Stomach smooth muscle (tissue), 2 donors: ENCODE measurements around the gene TEX55.
"Not testable (repeated sequence)": the region's sequence is repeated elsewhere in the genome, so short reads cannot be mapped to it uniquely, and the experiment has no call there.

Experiments used
- H3K27ac ChIP-seq: one replicate; pipeline ENCODE4 v1.7.0; 2013; ENCODE audit warnings: mild to moderate bottlenecking, low read length, inconsistent platforms
- H3K27me3 ChIP-seq, 2 donors: one replicate each; pipeline ENCODE4 v1.7.0; 2013; ENCODE audit warnings: low read length in 2 of 2; ENCODE audit not compliant: insufficient read depth in 2 of 2, control insufficient read depth in 1 of 2
- H3K36me3 ChIP-seq, 2 donors: one replicate each; pipeline ENCODE4 v1.7.0; 2013; ENCODE audit warnings: low read length in 2 of 2; ENCODE audit not compliant: control insufficient read depth in 2 of 2, insufficient read depth in 2 of 2
- H3K4me1 ChIP-seq: one replicate; pipeline ENCODE4 v1.7.0; 2013; ENCODE audit warnings: low read length; ENCODE audit not compliant: control insufficient read depth, insufficient read depth
- H3K4me3 ChIP-seq, 2 donors: one replicate each; pipeline ENCODE4 v1.7.0; 2013; ENCODE audit warnings: low read length in 2 of 2
- H3K9ac ChIP-seq, 2 donors: one replicate each; pipeline ENCODE4 v1.7.0; 2013; ENCODE audit warnings: low read length in 2 of 2, mild to moderate bottlenecking in 1 of 2
- H3K9me3 ChIP-seq, 2 donors: one replicate each; pipeline ENCODE4 v1.7.0; 2013; ENCODE audit warnings: low read length in 2 of 2; ENCODE audit not compliant: control insufficient read depth in 2 of 2
- donor health status: healthy.
- donor health status: Pancreatic carcinoma.

Gene TEX55

DNA sequence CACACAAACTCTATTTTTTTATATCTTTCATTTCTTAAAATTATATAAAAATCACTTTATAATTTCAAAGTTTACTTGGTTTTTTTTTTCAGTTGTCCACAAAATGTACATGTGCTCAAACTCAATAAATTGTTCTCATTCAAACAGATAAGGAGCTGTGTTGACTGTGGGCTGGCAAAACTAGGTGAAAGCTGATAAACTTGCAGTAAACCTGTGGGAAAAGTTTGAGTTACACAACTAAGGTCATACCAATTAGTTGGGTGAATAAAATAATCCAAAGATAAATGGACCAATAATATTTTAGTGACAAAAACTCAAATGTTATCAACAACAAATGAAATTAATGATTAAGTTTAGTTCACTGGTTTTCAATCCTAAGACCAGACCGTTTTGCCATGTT, 14.8 kb downstream of the TEX55 start:
- H3K9me3 ChIP-seq = peaks cover 0 to 14% of the 10 kb centered on the region in 2 donors
- no peaks in the 10 kb centered on the region for H3K36me3 ChIP-seq
- no peak overlapping the region for H3K4me3 ChIP-seq
- H3K27ac ChIP-seq = no peak overlapping the region
- no peaks in the 10 kb centered on the region for H3K27me3 ChIP-seq
- H3K4me1 ChIP-seq = no peaks in the 10 kb centered on the region
- H3K9ac ChIP-seq = no peak overlapping the region

- H3K27ac ChIP-seq = no peak overlapping the region
- H3K9me3 ChIP-seq = peaks cover 0 to 11% of the 10 kb centered on the region in 2 donors
- no peak overlapping the region for H3K9ac ChIP-seq
- H3K4me3 ChIP-seq = no peak overlapping the region
- no peaks in the 10 kb centered on the region for H3K36me3 ChIP-seq
- no peaks in the 10 kb centered on the region for H3K4me1 ChIP-seq
- no peaks in the 10 kb centered on the region for H3K27me3 ChIP-seq
These were observed 15.3 kb downstream of the TEX55 start for GRCh38 chr3:119161240-119161639.

DNA sequence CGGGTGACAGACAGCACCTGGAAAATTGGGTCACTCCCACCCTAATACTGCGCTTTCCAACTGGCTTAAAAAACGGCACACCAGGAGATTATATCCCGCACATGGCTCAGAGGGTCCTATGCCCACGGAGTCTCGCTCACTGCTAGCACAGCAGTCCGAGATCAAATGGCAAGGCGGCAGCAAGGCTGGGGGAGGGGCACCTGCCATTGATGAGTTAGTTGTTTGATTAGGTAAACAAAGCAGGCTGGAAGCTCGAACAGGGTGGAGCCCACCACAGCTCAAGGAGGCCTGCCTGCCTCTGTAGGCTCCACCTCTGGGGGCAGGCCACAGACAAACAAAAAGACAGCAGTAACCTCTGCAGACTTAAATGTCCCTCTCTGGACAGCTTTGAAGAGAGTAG, 18.8 kb downstream of the TEX55 start:
- not testable (repeated sequence) for H3K9me3 ChIP-seq, H3K27me3 ChIP-seq, H3K4me3 ChIP-seq, H3K27ac ChIP-seq, H3K9ac ChIP-seq, H3K36me3 ChIP-seq, H3K4me1 ChIP-seq

DNA sequence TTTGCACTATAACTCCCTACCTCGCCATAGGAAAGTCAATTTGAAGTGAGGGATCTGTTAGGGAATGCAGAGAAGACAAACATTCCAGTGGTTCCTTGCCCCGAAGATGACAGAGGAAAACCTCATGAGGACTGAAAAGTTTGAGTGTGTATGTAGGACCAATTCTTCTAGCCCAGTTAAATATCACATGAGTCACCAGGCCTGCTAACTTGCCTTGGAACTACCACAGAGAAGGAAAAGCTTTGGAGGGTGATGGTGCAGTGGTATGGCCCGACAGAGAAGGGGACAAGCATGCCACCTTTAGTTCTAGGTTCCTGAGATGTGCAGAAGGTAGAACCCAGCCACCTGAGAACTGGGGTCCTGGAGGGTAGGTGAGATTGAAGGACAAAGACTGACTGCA, 24.9 kb downstream of the TEX55 start:
- Histone ChIP-seq H3K36me3 (no peaks in the 10 kb centered on the region), H3K27ac (no peak overlapping the region), H3K27me3 (peaks cover 0 to 3% of the 10 kb centered on the region in 2 donors), H3K9me3 (no peaks in the 10 kb centered on the region), H3K4me3 (no peak overlapping the region), H3K9ac (no peak overlapping the region), H3K4me1 (no peaks in the 10 kb centered on the region)

DNA sequence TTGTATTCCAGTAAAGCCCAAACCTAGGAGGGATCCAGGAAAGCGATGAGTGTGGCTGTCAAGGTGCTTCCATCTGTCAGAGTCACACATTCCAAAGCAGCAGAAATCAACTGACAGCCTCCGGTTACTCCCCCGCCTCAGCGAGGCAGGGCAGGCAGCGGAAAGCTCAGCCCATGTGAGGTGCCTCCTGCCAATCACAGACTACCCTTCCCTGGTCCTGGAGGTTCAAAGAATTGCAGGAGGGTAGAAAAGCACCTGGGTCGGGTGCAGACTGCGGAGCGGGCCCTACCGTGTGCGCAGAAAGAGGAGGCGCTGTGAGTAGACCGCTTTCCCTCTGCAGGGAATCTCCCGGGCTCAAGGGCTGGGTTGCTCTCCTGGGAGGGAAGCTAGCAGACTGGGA, 27.4 kb downstream of the TEX55 start, which contains the start of gene UPK1B:
TSS of gene UPK1B (plus strand) at position 274 of the 400 bp plus-strand sequence. CDS start 13,144 bp downstream, outside the sequence.
- Histone ChIP-seq H3K27ac (no peak within 1 kb of the TSS), H3K27me3 (peaks cover 0 to 3% of the 10 kb centered on the region in 2 donors), H3K4me1 (no peaks in the 10 kb centered on the region), H3K9me3 (no peaks in the 10 kb centered on the region), H3K4me3 (no peak within 1 kb of the TSS), H3K9ac (no peak within 1 kb of the TSS), H3K36me3 (no peaks in the 10 kb centered on the region)

- H3K27ac ChIP-seq = no peak overlapping the region
These were observed 30.1 kb downstream of the TEX55 start for GRCh38 chr3:119175872-119176756.

DNA sequence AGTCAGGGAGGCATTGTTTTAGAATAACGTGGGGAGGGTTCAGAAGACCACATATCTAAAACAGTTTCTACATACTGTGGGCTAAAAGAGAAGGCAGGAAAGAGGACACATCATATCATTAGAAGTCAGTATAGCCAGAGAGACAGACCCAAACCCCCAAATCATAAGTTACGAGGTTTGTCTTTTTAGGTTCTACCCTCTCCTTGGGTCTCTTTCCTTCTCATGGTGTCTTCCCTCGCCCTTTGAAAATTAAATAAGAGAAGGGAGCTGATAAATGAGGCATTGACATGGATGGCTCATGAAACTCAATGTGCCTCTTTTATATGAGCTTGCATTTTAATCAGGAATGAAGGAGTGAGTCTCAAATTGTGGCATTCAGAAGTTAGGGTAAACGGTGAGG, 30.8 kb downstream of the TEX55 start:
- no peaks in the 10 kb centered on the region for H3K36me3 ChIP-seq
- H3K27me3 ChIP-seq = peaks cover 0 to 3% of the 10 kb centered on the region in 2 donors
- H3K27ac ChIP-seq = no peak overlapping the region
- no peak overlapping the region for H3K4me3 ChIP-seq
- no peak overlapping the region for H3K9ac ChIP-seq
- H3K4me1 ChIP-seq = no peaks in the 10 kb centered on the region
- no peaks in the 10 kb centered on the region for H3K9me3 ChIP-seq

More at GRCh38 chr3:119175872-119176756, 30.1 kb downstream of the TEX55 start:
- H3K4me3 ChIP-seq = no peak overlapping the region
- H3K9ac ChIP-seq = no peak overlapping the region
- no peaks in the 10 kb centered on the region for H3K4me1 ChIP-seq
- peaks cover 0 to 3% of the 10 kb centered on the region in 2 donors for H3K27me3 ChIP-seq
- H3K36me3 ChIP-seq = no peaks in the 10 kb centered on the region
- no peaks in the 10 kb centered on the region for H3K9me3 ChIP-seq

DNA sequence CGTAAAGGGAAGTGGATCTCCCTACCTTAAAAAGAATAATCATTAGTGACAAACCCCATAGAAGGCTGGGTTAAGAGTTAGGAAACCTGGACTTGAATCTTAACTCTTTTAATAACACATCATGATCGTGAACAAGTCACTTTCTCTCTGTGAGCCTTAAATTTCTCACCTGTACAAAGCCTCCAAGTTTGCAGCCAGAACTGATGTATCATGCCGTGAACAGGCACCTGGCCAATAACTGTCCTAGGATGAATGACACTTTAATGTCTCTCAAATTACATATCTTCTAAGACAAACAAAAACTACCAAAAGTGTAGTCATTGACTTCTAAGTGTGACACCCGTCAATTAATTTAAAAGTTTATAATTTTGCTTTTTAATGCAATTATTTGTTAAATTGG, 31.4 kb downstream of the TEX55 start:
- Histone ChIP-seq H3K9me3 (no peaks in the 10 kb centered on the region), H3K4me1 (no peaks in the 10 kb centered on the region), H3K27me3 (peaks cover 0 to 3% of the 10 kb centered on the region in 2 donors), H3K9ac (no peak overlapping the region), H3K36me3 (no peaks in the 10 kb centered on the region), H3K4me3 (no peak overlapping the region), H3K27ac (no peak overlapping the region)

DNA sequence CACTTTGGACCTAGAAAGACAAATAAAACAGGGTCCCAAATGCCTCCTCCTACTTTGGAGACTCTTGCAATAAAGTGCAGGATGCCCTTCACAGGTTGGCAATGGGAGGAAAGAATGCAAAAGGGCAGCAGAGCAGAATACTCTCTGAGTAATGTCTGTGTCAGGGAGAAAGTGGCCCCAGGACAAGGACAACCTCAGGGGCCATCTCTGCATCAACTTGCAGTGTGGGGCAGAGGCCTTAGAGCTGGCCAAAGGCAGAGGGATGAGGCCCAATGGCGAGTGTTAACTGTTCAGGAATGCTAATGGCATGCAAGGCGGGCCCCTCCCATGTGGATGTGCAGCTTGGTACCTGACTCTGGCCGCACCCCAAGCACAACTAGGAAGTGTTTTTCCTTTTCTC, 35.8 kb downstream of the TEX55 start:
- no peak overlapping the region for H3K27ac ChIP-seq
- no peak overlapping the region for H3K9ac ChIP-seq
- no peaks in the 10 kb centered on the region for H3K36me3 ChIP-seq
- no peaks in the 10 kb centered on the region for H3K27me3 ChIP-seq
- no peak overlapping the region for H3K4me3 ChIP-seq
- no peaks in the 10 kb centered on the region for H3K9me3 ChIP-seq
- no peaks in the 10 kb centered on the region for H3K4me1 ChIP-seq

GRCh38 chr3:119184111-119184510, 38.1 kb downstream of the TEX55 start:
- no peaks in the 10 kb centered on the region for H3K36me3 ChIP-seq
- no peak overlapping the region for H3K9ac ChIP-seq
- no peak overlapping the region for H3K27ac ChIP-seq
- H3K27me3 ChIP-seq = no peaks in the 10 kb centered on the region
- no peak overlapping the region for H3K4me3 ChIP-seq
- no peaks in the 10 kb centered on the region for H3K9me3 ChIP-seq
- H3K4me1 ChIP-seq = no peaks in the 10 kb centered on the region
